ENCODE results near the gene SPDYC.

GRCh38 chr11:65218446-65218845 is 48.4 kb downstream of the SPDYC start:
- TF ChIP-seq, protein P1, sequence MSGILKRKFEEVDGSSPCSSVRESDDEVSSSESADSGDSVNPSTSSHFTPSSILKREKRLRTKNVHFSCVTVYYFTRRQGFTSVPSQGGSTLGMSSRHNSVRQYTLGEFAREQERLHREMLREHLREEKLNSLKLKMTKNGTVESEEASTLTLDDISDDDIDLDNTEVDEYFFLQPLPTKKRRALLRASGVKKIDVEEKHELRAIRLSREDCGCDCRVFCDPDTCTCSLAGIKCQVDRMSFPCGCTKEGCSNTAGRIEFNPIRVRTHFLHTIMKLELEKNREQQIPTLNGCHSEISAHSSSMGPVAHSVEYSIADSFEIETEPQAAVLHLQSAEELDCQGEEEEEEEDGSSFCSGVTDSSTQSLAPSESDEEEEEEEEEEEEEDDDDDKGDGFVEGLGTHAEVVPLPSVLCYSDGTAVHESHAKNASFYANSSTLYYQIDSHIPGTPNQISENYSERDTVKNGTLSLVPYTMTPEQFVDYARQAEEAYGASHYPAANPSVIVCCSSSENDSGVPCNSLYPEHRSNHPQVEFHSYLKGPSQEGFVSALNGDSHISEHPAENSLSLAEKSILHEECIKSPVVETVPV (CRISPR knock-in tag; IDR thresholded peaks at IDR 0.05) = no peak
- no peak for TF ChIP-seq PATZ1 (CRISPR knock-in tag; IDR thresholded peaks at IDR 0.05; ENCODE audit: borderline replicate concordance)
- no peak for TF ChIP-seq CSDC2 (CRISPR knock-in tag; IDR thresholded peaks at IDR 0.05)
- no peak for TF ChIP-seq RARB (CRISPR knock-in tag; IDR thresholded peaks at IDR 0.05)
- TF ChIP-seq ZC3H10 (CRISPR knock-in tag; IDR thresholded peaks at IDR 0.05) = no peak
- TF ChIP-seq, protein P2, sequence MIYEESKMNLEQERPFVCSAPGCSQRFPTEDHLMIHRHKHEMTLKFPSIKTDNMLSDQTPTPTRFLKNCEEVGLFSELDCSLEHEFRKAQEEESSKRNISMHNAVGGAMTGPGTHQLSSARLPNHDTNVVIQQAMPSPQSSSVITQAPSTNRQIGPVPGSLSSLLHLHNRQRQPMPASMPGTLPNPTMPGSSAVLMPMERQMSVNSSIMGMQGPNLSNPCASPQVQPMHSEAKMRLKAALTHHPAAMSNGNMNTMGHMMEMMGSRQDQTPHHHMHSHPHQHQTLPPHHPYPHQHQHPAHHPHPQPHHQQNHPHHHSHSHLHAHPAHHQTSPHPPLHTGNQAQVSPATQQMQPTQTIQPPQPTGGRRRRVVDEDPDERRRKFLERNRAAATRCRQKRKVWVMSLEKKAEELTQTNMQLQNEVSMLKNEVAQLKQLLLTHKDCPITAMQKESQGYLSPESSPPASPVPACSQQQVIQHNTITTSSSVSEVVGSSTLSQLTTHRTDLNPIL (CRISPR knock-in tag; IDR thresholded peaks at IDR 0.05; ENCODE audit: low read depth) = no peak
- no peak for TF ChIP-seq ZNF70 (CRISPR knock-in tag; IDR thresholded peaks at IDR 0.05)
- TF ChIP-seq SNAI2 (CRISPR knock-in tag; IDR thresholded peaks at IDR 0.05) = no peak
- TF ChIP-seq ISL1 (CRISPR knock-in tag; IDR thresholded peaks at IDR 0.05) = no peak
- no peak for TF ChIP-seq ZNF8 (CRISPR knock-in tag; IDR thresholded peaks at IDR 0.05)
- TF ChIP-seq GLIS3 (CRISPR knock-in tag; IDR thresholded peaks at IDR 0.05) = no peak
- no peak for TF ChIP-seq ARNTL (CRISPR knock-in tag; IDR thresholded peaks at IDR 0.05; ENCODE audit: borderline replicate concordance, low read depth)
- no peak for TF ChIP-seq ZNF565 (CRISPR knock-in tag; conservative IDR thresholded peaks at IDR 0.05; ENCODE audit: low read depth)
- no peak for TF ChIP-seq OSR1 (CRISPR knock-in tag; IDR thresholded peaks at IDR 0.05)
